Thyroid gland (tissue), 4 donors: ENCODE data around the gene EHMT1.

Experiments used
- CTCF ChIP-seq, 6 experiments: fragments of 200-600 bp in 3 of 6; fragments of 450-650 bp in 3 of 6; sonication (generic) in 3 of 6; IDR thresholded peaks; one replicate each; pipeline ENCODE4 v1.5.1; 2016 to 2019; ENCODE audit warnings: antibody characterized with exemption in 6 of 6, mild to moderate bottlenecking in 2 of 6, inconsistent platforms in 1 of 6, moderate library complexity in 1 of 6
- POLR2A ChIP-seq, 2 donors: fragments of 450-650 bp; IDR thresholded peaks; one replicate each; pipeline ENCODE4 v1.6.1; 2017; ENCODE audit warnings: antibody characterized with exemption in 2 of 2, mild to moderate bottlenecking in 2 of 2, moderate library complexity in 1 of 2

- TF ChIP-seq CTCF (IDR thresholded peaks at IDR 0.05) (no peak), POLR2A (IDR thresholded peaks at IDR 0.05) (no peak)
These were observed 30.7 kb downstream of the EHMT1 start for GRCh38 chr9:137649553-137649952.
